HG03060 (cell line): Measurements from ENCODE around the gene MYO1G.
"Not testable (repeated sequence)": the region's sequence is repeated elsewhere in the genome, so short reads cannot be mapped to it uniquely, and the experiment has no call there.

ENCODE experiments used
- ATAC-seq: cut with Tn5 transposase; IDR thresholded peaks from one replicate; pipeline ENCODE4 v1.9.1; 2021; ENCODE audit warnings: low read depth, moderate number of reproducible peaks; ENCODE audit not compliant: unreplicated experiment

Gene MYO1G

GRCh38 chr7:44999245-45000092, 20.7 kb upstream of the MYO1G start:
- peak; percentile 41 for ATAC-seq

DNA sequence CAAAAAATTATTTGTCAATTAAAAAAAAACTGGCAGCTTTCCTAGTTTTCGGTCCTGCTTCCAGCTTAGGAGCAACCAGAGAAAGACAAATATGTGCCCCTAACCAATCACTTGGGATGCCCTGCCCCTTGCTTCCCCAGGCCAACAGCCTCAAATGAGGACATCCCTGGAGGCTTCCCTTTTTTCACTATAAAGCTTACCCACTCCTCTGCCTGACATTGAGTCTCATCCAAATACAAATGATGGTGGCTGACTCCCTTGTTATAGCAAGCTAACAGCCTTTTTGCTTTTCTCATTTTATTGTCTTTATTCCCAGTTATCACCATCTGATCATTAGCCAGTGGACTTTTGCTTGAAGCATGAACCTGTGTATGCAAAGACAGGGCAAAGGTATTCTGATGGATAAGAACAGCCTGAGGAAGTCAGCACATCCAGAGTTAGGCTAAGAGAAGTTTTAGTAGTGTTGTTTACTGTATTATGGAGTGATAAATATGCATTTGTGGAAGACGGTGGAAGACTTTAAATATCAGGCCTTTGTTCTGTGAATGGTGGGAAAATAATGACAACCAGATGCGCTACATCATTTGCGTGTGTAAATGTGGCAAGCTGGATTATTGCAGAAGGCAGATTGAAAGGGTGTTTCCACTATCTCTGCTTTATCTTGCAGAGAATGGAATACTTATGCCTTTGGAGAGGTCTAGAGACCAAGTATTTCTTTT, 19.5 kb upstream of the MYO1G start:
- ATAC-seq: no peak

DNA sequence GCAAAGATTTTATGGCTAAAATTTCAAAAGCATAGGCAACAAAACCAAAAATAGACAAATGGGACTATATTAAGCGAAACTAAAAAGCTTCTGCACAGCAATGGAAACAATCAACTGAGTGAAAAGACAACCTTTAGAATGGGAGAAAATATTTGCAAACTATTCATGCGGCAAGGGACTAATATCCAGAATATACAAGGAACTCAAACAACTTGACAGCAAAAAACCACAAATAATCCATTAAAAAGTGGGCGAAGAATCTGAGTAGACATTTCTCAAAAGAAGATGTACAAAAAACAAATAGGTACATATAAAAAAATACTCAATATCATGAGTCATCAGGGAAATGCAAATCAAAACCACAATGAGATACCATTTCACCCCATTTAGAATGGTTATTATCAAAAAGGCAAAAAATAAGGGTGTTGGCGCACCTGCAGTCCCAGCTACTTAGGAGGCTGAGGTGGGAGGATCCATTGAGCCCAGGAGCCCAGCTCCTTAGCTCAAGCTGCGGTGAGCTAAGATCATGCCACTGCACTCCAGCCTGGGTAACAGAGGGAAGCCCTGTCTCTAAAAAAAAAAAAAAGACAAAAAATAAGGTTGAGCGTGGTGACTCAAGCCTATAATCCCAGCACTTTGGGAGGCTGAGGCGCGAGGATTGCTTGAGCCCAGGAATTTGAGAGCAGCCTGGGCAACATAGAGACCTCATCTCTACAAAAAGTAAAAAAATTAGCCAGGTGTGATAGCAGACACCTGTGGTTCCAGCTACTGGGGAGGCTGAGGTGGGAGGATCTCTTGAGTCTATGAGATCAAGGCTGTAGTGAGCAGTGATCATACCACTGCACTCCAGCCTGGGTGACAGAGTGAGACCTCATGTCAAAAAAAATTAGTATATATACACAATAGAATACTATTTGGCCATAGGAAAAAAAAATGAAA, 17.0 kb upstream of the MYO1G start:
- peak; percentile 27 for ATAC-seq

DNA sequence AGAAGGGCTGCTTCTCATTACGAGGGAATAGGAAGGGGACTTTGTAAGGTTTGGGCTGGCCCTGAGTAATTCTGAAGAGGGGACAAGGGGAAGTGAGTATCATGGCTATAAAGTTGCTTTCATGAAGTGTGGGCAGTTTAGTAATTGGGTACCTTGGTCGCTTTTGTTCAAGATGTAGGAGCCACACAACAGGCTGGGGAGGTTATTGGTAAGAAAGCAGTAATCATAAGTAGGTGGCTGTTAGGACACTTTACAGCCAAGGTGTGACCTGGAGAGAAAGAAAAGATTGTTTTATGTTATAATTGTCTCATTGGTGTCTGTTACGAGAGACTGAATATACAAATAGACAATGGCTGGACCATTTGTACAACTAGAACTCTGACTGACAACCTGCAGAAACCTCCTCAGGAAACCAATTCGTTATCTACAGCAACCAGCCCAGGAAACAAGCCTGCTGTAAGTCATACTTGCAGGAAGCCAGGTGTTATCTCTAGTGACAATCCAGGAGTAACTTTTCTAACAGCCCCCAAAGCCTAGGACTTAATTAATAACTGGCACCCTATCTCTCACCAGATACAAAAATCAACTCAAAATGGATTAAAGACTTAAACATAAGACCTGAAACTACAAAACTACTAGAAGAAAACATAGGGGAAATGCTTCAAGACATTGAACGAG, 16.2 kb upstream of the MYO1G start:
- ATAC-seq: no peak

GRCh38 chr7:44992004-44992795, 13.4 kb upstream of the MYO1G start:
- ATAC-seq: not testable (repeated sequence)

DNA sequence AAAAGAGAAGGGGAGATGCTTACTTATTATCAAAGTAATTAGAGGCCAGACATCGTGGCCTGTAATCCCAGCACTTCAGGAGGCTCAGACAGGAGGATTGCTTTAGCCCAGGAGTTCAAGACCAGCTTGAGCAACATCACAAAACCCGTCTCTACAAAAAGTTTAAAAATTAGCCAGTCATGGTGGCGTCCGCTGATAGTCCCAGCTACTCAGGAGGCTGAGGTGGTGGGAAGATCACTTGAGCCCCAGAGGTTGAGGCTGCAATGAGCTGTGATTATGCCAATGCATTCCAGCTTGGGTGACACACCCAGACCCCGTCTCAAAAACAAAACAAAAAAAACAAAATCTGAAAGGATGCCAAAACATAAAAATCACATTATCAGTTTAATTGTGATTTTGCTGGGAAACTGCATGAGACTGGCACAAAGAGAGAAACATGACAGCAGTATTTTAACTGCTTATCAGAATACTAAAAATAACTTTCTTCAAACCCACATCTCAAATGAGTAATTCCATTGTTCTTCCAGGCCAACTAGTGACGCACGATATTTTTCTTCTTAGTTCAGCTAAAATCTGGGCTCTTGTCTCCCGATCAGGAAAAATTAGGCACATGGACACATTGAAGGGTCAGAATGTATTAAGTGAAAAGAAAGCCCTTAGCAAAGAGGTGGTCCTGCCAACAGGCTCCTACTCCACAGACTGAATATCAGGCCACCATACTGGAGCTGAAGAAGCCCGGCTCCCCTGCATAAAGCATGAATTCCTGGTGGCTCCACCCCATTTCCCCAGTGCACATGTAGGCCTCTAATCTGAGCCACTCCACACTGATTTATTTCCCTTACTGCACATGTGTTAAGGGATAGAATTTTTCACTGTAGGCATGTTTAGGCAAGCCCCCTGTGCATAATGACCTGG, 11.6 kb upstream of the MYO1G start:
- ATAC-seq: no peak

- ATAC-seq: no peak
Measured at GRCh38 chr7:44989132-44989531, 10.3 kb upstream of the MYO1G start.

DNA sequence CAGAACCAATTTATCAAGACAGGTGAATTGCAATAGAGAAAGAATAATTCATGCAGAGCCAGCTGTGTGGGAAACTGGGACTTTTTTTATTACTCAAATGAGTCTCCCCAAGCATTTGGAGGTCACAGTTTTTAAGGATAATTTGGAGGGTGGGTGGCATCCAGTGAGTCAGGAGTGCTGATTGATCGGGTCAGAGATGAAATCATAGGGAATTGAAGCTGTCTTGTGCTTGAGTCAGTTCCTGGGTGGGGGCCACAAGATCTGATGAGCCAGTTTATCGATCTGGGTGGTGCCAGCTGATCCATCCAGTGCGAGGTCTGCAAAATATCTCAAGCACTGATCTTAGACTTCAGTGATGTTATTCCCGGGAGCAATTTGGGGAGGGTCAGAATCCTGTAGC, 9.9 kb upstream of the MYO1G start:
- no peak for ATAC-seq

- no peak for ATAC-seq
Measured at GRCh38 chr7:44987996-44988395, 9.2 kb upstream of the MYO1G start.

DNA sequence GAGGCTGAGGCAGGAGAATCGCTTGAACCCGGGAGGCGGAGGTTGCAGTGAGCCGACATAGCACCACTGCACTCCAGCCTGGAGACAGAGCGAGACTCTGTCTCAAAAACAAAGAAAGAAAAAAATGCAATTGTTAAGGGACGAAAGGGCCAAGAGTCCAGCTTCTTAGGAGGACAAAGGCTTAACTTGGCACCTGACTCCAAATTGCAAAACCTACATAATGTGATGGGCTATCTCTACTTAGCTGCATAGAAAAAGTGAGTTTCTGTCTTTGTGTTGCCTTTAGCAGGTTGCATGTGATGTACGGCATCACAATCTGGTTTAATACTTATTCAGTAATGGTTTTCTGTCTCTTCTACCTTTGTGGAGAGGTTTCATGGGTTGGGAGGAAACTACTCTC, 8.6 kb upstream of the MYO1G start:
- ATAC-seq: no peak

GRCh38 chr7:44986218-44987053, 7.6 kb upstream of the MYO1G start:
- ATAC-seq: peak; percentile 71

DNA sequence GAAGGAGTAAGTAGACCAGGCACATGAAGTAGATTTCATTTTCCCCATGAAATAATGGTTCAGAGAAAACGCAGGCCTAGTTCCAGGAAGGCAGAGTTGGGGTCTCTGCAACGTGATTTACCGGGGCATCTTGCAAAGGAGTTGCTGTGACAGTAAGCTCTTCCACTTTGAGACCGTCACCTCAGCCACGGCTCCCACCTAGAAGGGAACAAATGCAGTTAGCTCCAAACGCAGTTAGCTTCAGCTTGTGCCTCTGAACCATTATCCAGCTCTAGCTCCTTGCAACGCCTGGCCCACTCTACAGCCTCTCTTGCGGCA, 7.0 kb upstream of the MYO1G start:
- no peak for ATAC-seq

DNA sequence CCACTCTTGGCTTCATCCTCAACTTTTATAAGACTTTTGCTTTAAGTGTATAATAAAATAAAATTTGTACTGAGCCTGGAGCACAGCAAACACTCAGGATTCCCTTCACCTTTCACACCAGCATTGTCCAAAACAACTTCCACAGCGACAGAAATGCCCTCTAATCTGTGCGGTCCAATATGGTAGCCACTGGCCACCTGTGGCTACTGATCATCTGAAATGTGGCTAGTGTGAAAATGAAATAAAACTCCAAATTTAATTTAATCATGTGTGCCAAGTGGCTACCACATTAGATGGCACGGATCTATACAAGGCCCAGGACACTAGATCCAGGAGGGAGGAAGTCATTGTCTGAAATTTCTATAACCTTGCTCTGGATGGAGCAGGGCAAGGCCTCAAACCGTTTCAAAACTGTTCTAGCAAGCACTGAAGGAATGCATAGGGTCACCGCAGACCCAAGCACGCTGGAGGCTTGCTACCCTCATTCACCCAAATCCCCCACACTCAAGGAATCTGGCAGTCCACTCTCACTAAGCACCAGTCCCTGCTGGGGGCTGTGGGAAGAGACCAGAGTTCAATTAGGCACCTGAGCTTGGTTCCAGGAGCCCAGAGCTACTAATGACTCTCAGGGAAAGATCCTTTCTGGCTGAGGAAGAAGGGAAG, 6.3 kb upstream of the MYO1G start:
- no peak for ATAC-seq

GRCh38 chr7:44984478-44984758, 5.6 kb upstream of the MYO1G start:
- no peak for ATAC-seq

- no peak for ATAC-seq
Measured at GRCh38 chr7:44983742-44984477, 5.1 kb upstream of the MYO1G start.

GRCh38 chr7:44982970-44983369, 4.2 kb upstream of the MYO1G start:
- ATAC-seq: no peak

GRCh38 chr7:44982535-44982923, 3.7 kb upstream of the MYO1G start:
- ATAC-seq: no peak
